IgD-negative memory B cell (primary cell): ENCODE data around the gene C19orf53. TPM values are rescaled to one million over a fixed set of nuclear protein-coding genes. Genes with fewer than 3 reads are reported as not detected.

ENCODE experiments used
- H3K27ac Mint-ChIP-seq, 3 donors: one replicate each; pipeline ENCODE4 v1.8.0; 2020 to 2022; ENCODE audit warnings: mild to moderate bottlenecking in 3 of 3, mixed read lengths in 3 of 3, moderate library complexity in 1 of 3
- H3K27me3 Mint-ChIP-seq: one replicate; pipeline ENCODE4 v1.8.0; 2021; ENCODE audit warnings: mixed read lengths
- H3K36me3 Mint-ChIP-seq: one replicate; pipeline ENCODE4 v1.8.0; 2020; ENCODE audit warnings: mild to moderate bottlenecking, mixed read lengths
- H3K4me1 Mint-ChIP-seq, 3 donors: one replicate each; pipeline ENCODE4 v1.8.0; 2020 to 2022; ENCODE audit warnings: mixed read lengths in 3 of 3, mild to moderate bottlenecking in 1 of 3
- H3K4me3 Mint-ChIP-seq, 4 donors: one replicate each; pipeline ENCODE4 v1.8.0; 2020 to 2022; ENCODE audit warnings: mild to moderate bottlenecking in 4 of 4, mixed read lengths in 4 of 4, moderate library complexity in 3 of 4
- H3K9me3 Mint-ChIP-seq, 3 donors: one replicate each; pipeline ENCODE4 v1.8.0; 2020 to 2021; ENCODE audit warnings: mixed read lengths in 3 of 3, mild to moderate bottlenecking in 1 of 3
- polyA plus RNA-seq: library from polyadenylated mRNA; unstranded; fragments of 300-500 nt; fragmentation: Illumina TruSeq; gene quantifications from one replicate; pipeline ENCODE4 v1.2.3, GENCODE V29; 2021

The C19orf53 gene
- polyA plus RNA-seq, 1 donor from 2014 or later = 208 TPM

- H3K27ac Mint-ChIP-seq = peak overlapping the region in 1 of 3 donors; percentile 98
Measured at GRCh38 chr19:13796301-13797057, 22.2 kb downstream of the C19orf53 start.

GRCh38 chr19:13797058-13797440 is 22.8 kb downstream of the C19orf53 start:
- Mint-ChIP-seq H3K27ac (peak overlapping the region in 1 of 3 donors; percentile 71), H3K4me1 (peaks cover 11 to 17% (median 16%) of the 10 kb centered on the region in 3 donors), H3K4me3 (peak overlapping the region in 2 of 4 donors; percentile 71 to 95), H3K27me3 (no peaks in the 10 kb centered on the region), H3K9me3 (no peaks in the 10 kb centered on the region), H3K36me3 (no peaks in the 10 kb centered on the region)

More at GRCh38 chr19:13796301-13797057, 22.2 kb downstream of the C19orf53 start:
- H3K4me3 Mint-ChIP-seq = peak overlapping the region; percentile 71 to 95 (median 82)
- no peaks in the 10 kb centered on the region for H3K36me3 Mint-ChIP-seq
- peaks cover 11 to 17% (median 16%) of the 10 kb centered on the region in 3 donors for H3K4me1 Mint-ChIP-seq
- H3K27me3 Mint-ChIP-seq = no peaks in the 10 kb centered on the region
- H3K9me3 Mint-ChIP-seq = no peaks in the 10 kb centered on the region

GRCh38 chr19:13797870-13798269 is 23.6 kb downstream of the C19orf53 start:
- Mint-ChIP-seq H3K27ac (peak overlapping the region in 1 of 3 donors; percentile 71), H3K36me3 (no peaks in the 10 kb centered on the region), H3K27me3 (no peaks in the 10 kb centered on the region), H3K4me1 (peaks cover 11 to 17% (median 16%) of the 10 kb centered on the region in 3 donors), H3K4me3 (peak overlapping the region in 2 of 4 donors; percentile 11 to 71), H3K9me3 (no peaks in the 10 kb centered on the region)

GRCh38 chr19:13799669-13800068 is 25.4 kb downstream of the C19orf53 start:
- H3K4me1 Mint-ChIP-seq = peaks cover 6 to 12% (median 11%) of the 10 kb centered on the region in 3 donors
- no peak overlapping the region for H3K27ac Mint-ChIP-seq
- H3K9me3 Mint-ChIP-seq = no peaks in the 10 kb centered on the region
- no peak overlapping the region for H3K4me3 Mint-ChIP-seq
- no peaks in the 10 kb centered on the region for H3K27me3 Mint-ChIP-seq
- no peaks in the 10 kb centered on the region for H3K36me3 Mint-ChIP-seq

GRCh38 chr19:13803038-13803437 is 28.8 kb downstream of the C19orf53 start:
- Mint-ChIP-seq H3K27ac (no peak overlapping the region), H3K36me3 (no peaks in the 10 kb centered on the region), H3K4me3 (no peak overlapping the region), H3K27me3 (no peaks in the 10 kb centered on the region), H3K9me3 (no peaks in the 10 kb centered on the region), H3K4me1 (no peaks in the 10 kb centered on the region)

- Mint-ChIP-seq H3K27me3 (no peaks in the 10 kb centered on the region), H3K27ac (no peak overlapping the region), H3K4me1 (no peaks in the 10 kb centered on the region), H3K36me3 (peaks cover 2% of the 10 kb centered on the region), H3K9me3 (no peaks in the 10 kb centered on the region), H3K4me3 (peak overlapping the region in 1 of 4 donors; percentile 60)
Measured at GRCh38 chr19:13804830-13805683, 30.8 kb downstream of the C19orf53 start.

- peaks cover 2% of the 10 kb centered on the region for H3K36me3 Mint-ChIP-seq
- no peaks in the 10 kb centered on the region for H3K4me1 Mint-ChIP-seq
- H3K9me3 Mint-ChIP-seq = no peaks in the 10 kb centered on the region
- no peak overlapping the region for H3K4me3 Mint-ChIP-seq
- H3K27me3 Mint-ChIP-seq = no peaks in the 10 kb centered on the region
- no peak overlapping the region for H3K27ac Mint-ChIP-seq
Measured at GRCh38 chr19:13806728-13807127, 32.5 kb downstream of the C19orf53 start.

GRCh38 chr19:13807421-13808021 is 33.3 kb downstream of the C19orf53 start:
- Mint-ChIP-seq H3K27me3 (no peaks in the 10 kb centered on the region), H3K27ac (no peak overlapping the region)

GRCh38 chr19:13808856-13809255 is 34.6 kb downstream of the C19orf53 start:
- Mint-ChIP-seq H3K27ac (no peak overlapping the region), H3K36me3 (peaks cover 2% of the 10 kb centered on the region), H3K27me3 (no peaks in the 10 kb centered on the region), H3K4me1 (no peaks in the 10 kb centered on the region), H3K9me3 (no peaks in the 10 kb centered on the region), H3K4me3 (no peak overlapping the region)

More at GRCh38 chr19:13807421-13808021, 33.3 kb downstream of the C19orf53 start:
- Mint-ChIP-seq H3K4me1 (no peaks in the 10 kb centered on the region), H3K4me3 (no peak overlapping the region), H3K36me3 (peaks cover 2% of the 10 kb centered on the region), H3K9me3 (no peaks in the 10 kb centered on the region)

GRCh38 chr19:13812544-13812943 is 38.3 kb downstream of the C19orf53 start:
- H3K4me1 Mint-ChIP-seq = no peaks in the 10 kb centered on the region
- peaks cover 2% of the 10 kb centered on the region for H3K36me3 Mint-ChIP-seq
- H3K27ac Mint-ChIP-seq = no peak overlapping the region
- no peaks in the 10 kb centered on the region for H3K9me3 Mint-ChIP-seq
- no peaks in the 10 kb centered on the region for H3K27me3 Mint-ChIP-seq
- no peak overlapping the region for H3K4me3 Mint-ChIP-seq

GRCh38 chr19:13813147-13813546 is 38.9 kb downstream of the C19orf53 start:
- no peaks in the 10 kb centered on the region for H3K4me1 Mint-ChIP-seq
- H3K36me3 Mint-ChIP-seq = peaks cover 3% of the 10 kb centered on the region
- H3K4me3 Mint-ChIP-seq = no peak overlapping the region
- H3K27me3 Mint-ChIP-seq = no peaks in the 10 kb centered on the region
- H3K9me3 Mint-ChIP-seq = no peaks in the 10 kb centered on the region
- H3K27ac Mint-ChIP-seq = no peak overlapping the region

GRCh38 chr19:13814550-13814949 is 40.3 kb downstream of the C19orf53 start:
- Mint-ChIP-seq H3K4me1 (no peaks in the 10 kb centered on the region), H3K27ac (no peak overlapping the region), H3K9me3 (no peaks in the 10 kb centered on the region), H3K27me3 (no peaks in the 10 kb centered on the region), H3K36me3 (peaks cover 4% of the 10 kb centered on the region), H3K4me3 (no peak overlapping the region)

GRCh38 chr19:13817018-13817614 is 42.9 kb downstream of the C19orf53 start:
- peak overlapping the region in 3 of 4 donors; percentile 39 to 55 (median 52) for H3K4me3 Mint-ChIP-seq
- no peak overlapping the region for H3K27ac Mint-ChIP-seq
- H3K4me1 Mint-ChIP-seq = no peaks in the 10 kb centered on the region
- no peaks in the 10 kb centered on the region for H3K27me3 Mint-ChIP-seq
- peaks cover 2% of the 10 kb centered on the region for H3K36me3 Mint-ChIP-seq
- H3K9me3 Mint-ChIP-seq = no peaks in the 10 kb centered on the region

GRCh38 chr19:13817615-13818371 is 43.5 kb downstream of the C19orf53 start:
- Mint-ChIP-seq H3K27ac (peak overlapping the region in 1 of 3 donors; percentile 67), H3K9me3 (no peaks in the 10 kb centered on the region), H3K4me1 (no peaks in the 10 kb centered on the region), H3K36me3 (peaks cover 2% of the 10 kb centered on the region), H3K27me3 (no peaks in the 10 kb centered on the region), H3K4me3 (peak overlapping the region in 3 of 4 donors; percentile 39 to 61 (median 55))
